Neutrophil (primary cell): ENCODE measurements around the gene AGRN.
"Not testable (repeated sequence)": the region's sequence is repeated elsewhere in the genome, so short reads cannot be mapped to it uniquely, and the experiment has no call there.

Experiments used
- H3K27ac ChIP-seq: fragments of 200-600 bp; sonication (generic); 2 replicates; pipeline ENCODE4 v1.5.1; 2016; ENCODE audit warnings: mild to moderate bottlenecking, moderate library complexity
- H3K27me3 ChIP-seq: fragments of 200-600 bp; sonication (generic); 2 replicates; pipeline ENCODE4 v1.6.0; 2016; ENCODE audit warnings: mild to moderate bottlenecking
- H3K36me3 ChIP-seq: fragments of 200-600 bp; sonication (generic); 2 replicates; pipeline ENCODE4 v1.5.1; 2017
- H3K4me1 ChIP-seq, 2 experiments: fragments of 200-600 bp in 1 of 2; sonication (generic) in 1 of 2; 1 replicate in 1 of 2; 2 replicates in 1 of 2; pipeline versions ENCODE4 v1.5.1 to v1.6.1; 2013 to 2016; ENCODE audit warnings: low read depth in 1 of 2, low read length in 1 of 2, mild to moderate bottlenecking in 1 of 2, moderate library complexity in 1 of 2; ENCODE audit not compliant: control insufficient read depth in 1 of 2, insufficient read depth in 1 of 2
- H3K4me3 ChIP-seq, 2 experiments: fragments of 200-600 bp in 1 of 2; sonication (generic) in 1 of 2; 1 replicate in 1 of 2; 2 replicates in 1 of 2; pipeline ENCODE4 v1.5.1; 2013 to 2016; ENCODE audit warnings: low read depth in 1 of 2, low read length in 1 of 2, mild to moderate bottlenecking in 1 of 2, moderate library complexity in 1 of 2
- H3K9me3 ChIP-seq: fragments of 200-600 bp; sonication (generic); 2 replicates; pipeline ENCODE4 v1.5.1; 2016
- TF ChIP-seq, protein P1 (sequence below): fragments of 200-600 bp; sonication (generic); IDR thresholded peaks from 2 replicates; pipeline ENCODE4 v1.5.1; 2016; ENCODE audit warnings: antibody characterized with exemption

The AGRN gene

DNA sequence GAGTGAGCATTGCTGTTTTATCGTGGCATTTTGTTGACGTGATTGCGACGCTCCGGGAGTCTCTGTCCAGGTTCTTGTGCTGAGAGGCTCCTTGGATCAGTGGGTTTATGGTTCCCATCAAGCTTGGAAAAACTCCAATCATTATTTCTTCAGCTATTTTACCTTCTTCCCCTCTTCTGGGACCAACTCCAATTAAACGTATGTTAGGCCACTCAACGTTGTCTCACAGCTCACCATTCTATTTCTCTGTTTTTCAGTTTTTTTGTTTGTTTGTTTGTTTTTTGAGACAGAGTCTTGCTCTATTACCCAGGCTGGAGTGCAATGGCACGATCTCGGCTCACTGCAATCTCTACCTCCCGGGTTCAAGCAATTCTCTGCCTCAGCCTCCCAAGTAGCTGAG, 28.0 kb upstream of the AGRN start:
- Histone ChIP-seq H3K4me1 (no peaks in the 10 kb centered on the region), H3K4me3 (no peak overlapping the region), H3K27me3 (peaks cover 96% of the 10 kb centered on the region), H3K36me3 (no peaks in the 10 kb centered on the region), H3K9me3 (no peaks in the 10 kb centered on the region), H3K27ac (no peak overlapping the region)
- TF ChIP-seq, protein P1, sequence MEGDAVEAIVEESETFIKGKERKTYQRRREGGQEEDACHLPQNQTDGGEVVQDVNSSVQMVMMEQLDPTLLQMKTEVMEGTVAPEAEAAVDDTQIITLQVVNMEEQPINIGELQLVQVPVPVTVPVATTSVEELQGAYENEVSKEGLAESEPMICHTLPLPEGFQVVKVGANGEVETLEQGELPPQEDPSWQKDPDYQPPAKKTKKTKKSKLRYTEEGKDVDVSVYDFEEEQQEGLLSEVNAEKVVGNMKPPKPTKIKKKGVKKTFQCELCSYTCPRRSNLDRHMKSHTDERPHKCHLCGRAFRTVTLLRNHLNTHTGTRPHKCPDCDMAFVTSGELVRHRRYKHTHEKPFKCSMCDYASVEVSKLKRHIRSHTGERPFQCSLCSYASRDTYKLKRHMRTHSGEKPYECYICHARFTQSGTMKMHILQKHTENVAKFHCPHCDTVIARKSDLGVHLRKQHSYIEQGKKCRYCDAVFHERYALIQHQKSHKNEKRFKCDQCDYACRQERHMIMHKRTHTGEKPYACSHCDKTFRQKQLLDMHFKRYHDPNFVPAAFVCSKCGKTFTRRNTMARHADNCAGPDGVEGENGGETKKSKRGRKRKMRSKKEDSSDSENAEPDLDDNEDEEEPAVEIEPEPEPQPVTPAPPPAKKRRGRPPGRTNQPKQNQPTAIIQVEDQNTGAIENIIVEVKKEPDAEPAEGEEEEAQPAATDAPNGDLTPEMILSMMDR: no peak

DNA sequence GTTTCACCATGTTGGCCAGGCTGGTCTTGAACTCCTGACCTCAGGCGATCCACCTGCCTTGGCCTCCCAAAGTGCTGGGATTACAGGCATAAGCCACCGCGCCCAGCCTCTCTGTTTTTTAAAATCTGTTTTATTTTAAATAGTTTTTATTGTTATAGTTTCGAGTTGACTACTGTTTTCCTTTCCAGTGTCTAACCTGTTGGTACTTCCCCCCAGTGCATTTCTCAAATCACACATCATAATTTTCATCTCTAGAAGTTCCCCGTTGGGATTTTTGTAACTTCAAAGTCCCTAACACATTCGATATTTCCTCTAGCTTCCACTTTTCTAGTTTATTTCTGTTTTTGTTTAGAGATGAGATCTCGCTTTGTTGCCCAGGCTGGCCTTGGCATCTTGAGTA, 27.6 kb upstream of the AGRN start:
- peaks cover 97% of the 10 kb centered on the region for H3K27me3 ChIP-seq
- H3K4me3 ChIP-seq: no peak overlapping the region
- no peaks in the 10 kb centered on the region for H3K36me3 ChIP-seq
- TF ChIP-seq, protein P1: no peak
- H3K27ac ChIP-seq: no peak overlapping the region
- H3K4me1 ChIP-seq: no peaks in the 10 kb centered on the region
- no peaks in the 10 kb centered on the region for H3K9me3 ChIP-seq

DNA sequence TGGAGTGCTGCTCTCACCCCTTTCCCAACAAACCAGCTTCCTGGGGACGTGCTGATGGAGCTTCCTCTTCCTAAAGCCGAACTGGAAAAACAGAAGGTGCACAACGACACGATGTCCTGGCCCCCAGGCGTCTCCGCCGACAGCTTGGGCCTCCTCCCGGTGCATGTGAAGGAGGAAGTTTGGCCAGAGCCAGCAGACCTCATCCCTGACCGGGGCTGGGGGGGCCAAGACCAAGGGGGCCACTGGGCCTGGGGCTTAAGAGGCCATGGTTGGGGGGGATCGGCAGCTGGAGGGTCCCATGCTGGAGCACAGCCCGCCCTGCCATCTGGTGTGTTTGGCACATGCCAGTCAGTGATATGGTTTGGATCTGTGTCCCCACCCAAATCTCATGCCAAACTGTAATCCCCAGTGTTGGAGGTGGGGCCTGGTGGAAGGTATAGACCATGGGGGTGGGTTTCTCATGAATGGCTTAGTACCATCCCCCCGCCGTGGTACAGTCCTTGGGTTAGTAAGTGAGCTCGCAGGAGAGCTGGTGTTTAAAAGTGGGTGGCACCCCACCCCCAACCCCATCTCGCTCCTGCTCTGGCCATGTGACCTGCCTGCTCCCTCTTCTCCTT, 26.4 kb upstream of the AGRN start:
- Histone ChIP-seq H3K27ac (no peak overlapping the region), H3K9me3 (no peaks in the 10 kb centered on the region), H3K36me3 (no peaks in the 10 kb centered on the region), H3K4me1 (peaks cover 0 to 4% of the 10 kb centered on the region in 2 experiments), H3K27me3 (peaks cover 97% of the 10 kb centered on the region), H3K4me3 (no peak overlapping the region)
- TF ChIP-seq, protein P1: no peak

DNA sequence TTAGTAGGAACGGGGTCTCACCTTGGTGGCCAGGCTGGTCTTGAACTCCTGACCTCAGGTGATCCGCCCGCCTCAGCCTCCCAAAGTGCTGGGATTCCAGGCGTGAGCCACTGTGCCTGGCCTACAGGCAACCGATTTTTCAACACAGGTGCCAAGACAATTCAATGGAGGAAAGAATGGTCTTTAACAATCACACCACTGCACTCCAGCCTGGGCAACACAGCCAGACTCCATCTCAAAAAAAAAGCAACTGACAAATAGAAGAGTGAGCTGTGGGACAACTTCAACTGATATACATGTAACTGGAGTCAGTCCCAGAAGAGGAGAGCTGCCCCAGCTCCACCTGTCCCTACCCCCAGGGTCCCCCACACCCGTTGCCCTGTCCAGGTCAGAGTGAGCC, 25.4 kb upstream of the AGRN start:
- not testable (repeated sequence) for H3K4me3 ChIP-seq, H3K27ac ChIP-seq, H3K36me3 ChIP-seq, H3K9me3 ChIP-seq
- peaks cover 97% of the 10 kb centered on the region for H3K27me3 ChIP-seq
- H3K4me1 ChIP-seq: peaks cover 8 to 15% of the 10 kb centered on the region in 2 experiments

DNA sequence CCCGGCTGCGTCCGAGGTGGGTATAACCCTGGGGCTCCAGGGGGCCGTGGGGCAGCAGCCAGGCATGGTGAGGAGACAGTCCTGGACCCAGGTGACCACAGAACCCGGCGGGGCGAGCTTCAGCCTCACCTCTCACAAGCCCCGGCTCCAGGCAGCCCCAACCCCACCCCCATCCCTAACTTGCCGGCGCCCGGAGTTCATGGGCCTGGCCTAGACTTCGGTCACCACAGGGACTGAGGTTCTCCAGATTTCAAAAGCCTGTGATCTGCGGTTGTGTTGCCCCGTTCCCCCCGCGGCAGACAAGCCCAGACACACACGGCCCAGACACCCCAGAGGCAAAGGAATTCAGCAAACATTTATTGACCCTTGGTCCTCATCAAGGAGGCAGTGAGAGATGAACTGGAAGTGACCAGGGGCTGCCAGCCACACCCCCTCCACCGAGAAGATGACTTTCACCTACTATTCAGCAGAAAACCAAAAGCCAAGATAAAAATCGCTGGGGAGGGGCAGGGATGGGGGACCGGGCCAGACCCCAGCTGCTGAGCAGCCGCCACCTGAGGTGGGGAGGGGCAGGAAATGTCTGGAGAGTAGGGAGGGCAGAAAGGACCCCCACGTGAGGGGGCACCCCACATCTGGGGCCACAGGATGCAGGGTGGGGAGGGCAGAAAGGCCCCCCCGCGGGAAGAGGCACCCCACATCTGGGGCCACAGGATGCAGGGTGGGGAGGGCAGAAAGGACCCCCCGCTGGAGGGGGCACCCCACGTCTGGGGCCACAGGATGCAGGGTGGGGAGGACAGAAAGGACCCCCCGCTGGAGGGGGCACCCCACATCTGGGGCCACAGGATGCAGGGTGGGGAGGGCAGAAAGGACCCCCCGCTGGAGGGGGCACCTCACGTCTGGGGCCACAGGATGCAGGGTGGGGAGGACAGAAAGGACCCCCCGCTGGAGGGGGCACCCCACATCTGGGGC, 24.0 kb upstream of the AGRN start:
- Histone ChIP-seq H3K4me1 (peaks cover 16 to 29% of the 10 kb centered on the region in 2 experiments), H3K36me3 (no peaks in the 10 kb centered on the region), H3K27ac (no peak overlapping the region), H3K4me3 (no peak overlapping the region), H3K9me3 (no peaks in the 10 kb centered on the region), H3K27me3 (peaks cover 98% of the 10 kb centered on the region)
- TF ChIP-seq, protein P1: no peak
